Pancreas (tissue), 10 donors: ENCODE measurements around the gene ATRX. TPM values are rescaled to one million over a fixed set of nuclear protein-coding genes. Genes with fewer than 3 reads are reported as not detected.

Experiments
- ATAC-seq, 4 donors: fragments of 200-7000 bp; cut with Tn5 transposase; one replicate each; pipeline versions ENCODE4 v1.8.0 to v1.9.1; 2020; ENCODE audit warnings: mild to moderate bottlenecking in 4 of 4, moderate library complexity in 4 of 4
- DNase-seq, 6 donors: peaks; one replicate each; pipeline ENCODE4 v3.0.0-alpha.2; 2020
- FAIRE-seq: peaks from 2 replicates; lab custom pipeline; 2012; peaks lifted over from hg19 to GRCh38; lab: Jason Lieb, UNC
- H3K27ac ChIP-seq, 4 donors: fragments of 200-600 bp; sonication (generic); 1 replicate in 3 of 4; 2 replicates in 1 of 4; pipeline versions ENCODE4 v1.5.0 to v1.8.0; 2020
- H3K27me3 ChIP-seq, 4 donors: fragments of 200-600 bp; one replicate each; pipeline ENCODE4 v1.8.0; 2021
- H3K36me3 ChIP-seq, 3 donors: fragments of 200-600 bp; sonication (generic) in 1 of 3; one replicate each; pipeline versions ENCODE4 v1.5.0 to v1.8.0; 2020 to 2021
- H3K4me1 ChIP-seq, 3 donors: fragments of 200-600 bp; one replicate each; pipeline ENCODE4 v1.8.0; 2021
- H3K4me3 ChIP-seq, 4 donors: fragments of 200-600 bp; sonication (generic) in 2 of 4; one replicate each; pipeline versions ENCODE4 v1.5.0 to v1.8.0; 2020 to 2021
- H3K9me3 ChIP-seq, 4 donors: fragments of 200-600 bp; one replicate each; pipeline ENCODE4 v1.8.0; 2021
- CTCF ChIP-seq, 4 donors: fragments of 200-600 bp; sonication (generic) in 3 of 4; IDR thresholded peaks; one replicate each; pipeline versions ENCODE4 v1.5.0 to v1.8.0; 2021; ENCODE audit warnings: antibody characterized with exemption in 4 of 4
- WGBS, 2 donors: extraction: QIAGEN DNeasy Blood & Tissue Kit; methylation state at CpG; one replicate each; pipeline ENCODE4 v1.1.7; 2013; 5-methylcytosine and 5-hydroxymethylcytosine counted together
- intact Hi-C, 3 donors: fragments of 100-400 bp; cut with DNase I; formaldehyde crosslinking; loops; one replicate each; pipeline versions ENCODE4 v1.11.1 to v1.14.2; 2022
- polyA plus RNA-seq, 2 donors: library from polyadenylated mRNA; stranded (reverse); fragments of 200-250 nt; gene quantifications; one replicate each; pipeline ENCODE4 v1.2.3, GENCODE V29; 2013
- total RNA-seq, 6 donors: library from RNA; stranded (reverse); fragmentation: NEBNext Ultra II Directional in 4 of 6; extraction: Animal tissue kit (Norgen Biotek cat#: 25700) in 4 of 6; gene quantifications; one replicate each; pipeline versions ENCODE4 v1.2.1 to v1.2.4, GENCODE V29; 2021 to 2023
- donor health status: healthy with polysubstance abuse.
- donor health status: DM: no; HTN: no; CAD: no; lungs with moderate emphysema.
- donor health status: DM: no; HTN: no; CAD: no.
- donor health status: control.
- donor health status: control.
- donor health status: Bipolar disorder and iron deficiency.
- donor health status: DM: yes; HTN: yes; CAD: no.
- donor health status: DM: no; HTN: no; CAD: no.
- donor health status: DM: no; HTN: no; CAD: no.
- donor health status: DM: yes; HTN: yes; CAD: no.

Gene ATRX
- total and polyA plus RNA-seq, 8 donors = 11.3 to 57.2 (median 41.5) TPM

GRCh38 chrX:77668391-77669237 lies 117.4 kb downstream of the ATRX start:
- H3K4me3 ChIP-seq = no peak overlapping the region
- H3K27me3 ChIP-seq = peaks cover 0 to 16% (median 0%) of the 10 kb centered on the region in 4 donors
- WGBS, 2 donors = 48% methylated on average over 10 of the region's 10 CpGs
- ATAC-seq (peak; percentile 68 to 82 (median 75)), FAIRE-seq (peak; percentile 32), DNase-seq (no peak)
- H3K4me1 ChIP-seq = no peaks in the 10 kb centered on the region
- peak overlapping the region in 1 of 4 donors; percentile 43 for H3K27ac ChIP-seq
- TF ChIP-seq CTCF (IDR thresholded peaks at IDR 0.05) = no peak
- no peaks in the 10 kb centered on the region for H3K36me3 ChIP-seq
- intact Hi-C loops = no loop called here
- no peaks in the 10 kb centered on the region for H3K9me3 ChIP-seq

GRCh38 chrX:77658886-77659285 lies 127.1 kb downstream of the ATRX start:
- FAIRE-seq (peak; percentile 47), ATAC-seq (no peak), DNase-seq (no peak)
- TF ChIP-seq CTCF (IDR thresholded peaks at IDR 0.05) = no peak
- no peaks in the 10 kb centered on the region for H3K9me3 ChIP-seq
- no peaks in the 10 kb centered on the region for H3K4me1 ChIP-seq
- no peak overlapping the region for H3K4me3 ChIP-seq
- H3K27me3 ChIP-seq = no peaks in the 10 kb centered on the region
- intact Hi-C loops = no loop called here
- no peak overlapping the region for H3K27ac ChIP-seq
- no peaks in the 10 kb centered on the region for H3K36me3 ChIP-seq
- 58 to 67% methylated on average over 3 of the region's 3 CpGs for WGBS, 2 donors

- Histone ChIP-seq H3K9me3 (no peaks in the 10 kb centered on the region), H3K4me3 (no peak overlapping the region), H3K4me1 (no peaks in the 10 kb centered on the region), H3K27ac (no peak overlapping the region), H3K36me3 (peaks cover 0 to 8% (median 0%) of the 10 kb centered on the region in 3 donors), H3K27me3 (no peaks in the 10 kb centered on the region)
- WGBS, 2 donors = 90 to 96% methylated on average over 5 of the region's 5 CpGs
- no peak for TF ChIP-seq CTCF (IDR thresholded peaks at IDR 0.05)
- intact Hi-C loops = no loop called here
- ATAC-seq = no peak
- no peak for DNase-seq
- no peak for FAIRE-seq
These were observed 133.9 kb downstream of the ATRX start for GRCh38 chrX:77652095-77652494.

- no peak for TF ChIP-seq CTCF (IDR thresholded peaks at IDR 0.05)
- no peaks in the 10 kb centered on the region for H3K9me3 ChIP-seq
- intact Hi-C loops = no loop called here
- H3K36me3 ChIP-seq = no peaks in the 10 kb centered on the region
- no peak overlapping the region for H3K4me3 ChIP-seq
- no peak for ATAC-seq
- H3K27me3 ChIP-seq = no peaks in the 10 kb centered on the region
- no peak overlapping the region for H3K27ac ChIP-seq
- no peak for FAIRE-seq
- no peaks in the 10 kb centered on the region for H3K4me1 ChIP-seq
- WGBS, 2 donors = 82 to 96% methylated on average over 4 of the region's 4 CpGs
- no peak for DNase-seq
These were observed 145.3 kb downstream of the ATRX start for GRCh38 chrX:77640702-77641101.

- H3K9me3 ChIP-seq = no peaks in the 10 kb centered on the region
- no peaks in the 10 kb centered on the region for H3K36me3 ChIP-seq
- ATAC-seq (no peak), DNase-seq (no peak), FAIRE-seq (no peak)
- H3K4me1 ChIP-seq = no peaks in the 10 kb centered on the region
- no peak overlapping the region for H3K27ac ChIP-seq
- 81 to 97% methylated on average over 1 of the region's 1 CpG for WGBS, 2 donors
- intact Hi-C loops = no loop called here
- no peaks in the 10 kb centered on the region for H3K27me3 ChIP-seq
- no peak for TF ChIP-seq CTCF (IDR thresholded peaks at IDR 0.05)
- H3K4me3 ChIP-seq = no peak overlapping the region
These were observed 146.2 kb downstream of the ATRX start for GRCh38 chrX:77639820-77640219.
